ENCODE data around the gene KY. TPM values are rescaled to one million over a fixed set of nuclear protein-coding genes. Genes with fewer than 3 reads are reported as not detected.

KY gene
- polyA plus RNA-seq, 1 donor from 2014 or later: 1.7 TPM

- Histone ChIP-seq H3K27ac (ENCODE audit: low read length) (no peak overlapping the region), H3K9me3 (ENCODE audit: low read length) (no peaks in the 10 kb centered on the region), H3K79me2 (replicated peaks; ENCODE audit: insufficient read depth, low read length) (no peaks in the 10 kb centered on the region), H3K9ac (ENCODE audit: low read length) (no peak overlapping the region), H3K4me2 (ENCODE audit: low read length) (no peak overlapping the region), H3F3A (ENCODE audit: insufficient read depth, low read length, poor library complexity, severe bottlenecking) (no peaks in the 10 kb centered on the region), H3K36me3 (ENCODE audit: insufficient read depth, low read length) (no peaks in the 10 kb centered on the region), H4K20me1 (ENCODE audit: insufficient read depth) (no peaks in the 10 kb centered on the region), H3K4me3 (ENCODE audit: low read length) (no peak overlapping the region), H2AFZ (ENCODE audit: low read depth, low read length) (no peak overlapping the region), H3K9me2 (ENCODE audit: insufficient read depth, low read length) (no peaks in the 10 kb centered on the region), H3K27me3 (ENCODE audit: insufficient read depth, low read depth, low read length) (no peaks in the 10 kb centered on the region)
- no peak for TF ChIP-seq SMC3 (conservative IDR thresholded peaks at IDR 0.05; ENCODE audit: poor library complexity)
These were observed 26.6 kb upstream of the KY start for GRCh38 chr3:134677196-134677986.

GRCh38 chr3:134675726-134676256 is 25.0 kb upstream of the KY start:
- no peaks in the 10 kb centered on the region for H3K9me3 ChIP-seq (ENCODE audit: low read length)
- no peak overlapping the region for H3K27ac ChIP-seq (ENCODE audit: low read length)
- no peak overlapping the region for H2AFZ ChIP-seq (ENCODE audit: low read depth, low read length)
- H3K4me3 ChIP-seq (ENCODE audit: low read length): no peak overlapping the region
- no peaks in the 10 kb centered on the region for H3K79me2 ChIP-seq (replicated peaks; ENCODE audit: insufficient read depth, low read length)
- no peaks in the 10 kb centered on the region for H4K20me1 ChIP-seq (ENCODE audit: insufficient read depth)
- no peak for TF ChIP-seq CTCF (IDR thresholded peaks at IDR 0.05; ENCODE audit: poor library complexity, severe bottlenecking)
- no peak for TF ChIP-seq EP300 (conservative IDR thresholded peaks at IDR 0.05; ENCODE audit: poor library complexity, severe bottlenecking)
- no peak for TF ChIP-seq SMC3 (conservative IDR thresholded peaks at IDR 0.05; ENCODE audit: poor library complexity)
- no peak for TF ChIP-seq POLR2AphosphoS5 (IDR thresholded peaks at IDR 0.05)
- no peak for TF ChIP-seq EZH2 (IDR thresholded peaks at IDR 0.05; ENCODE audit: borderline replicate concordance, insufficient read depth, low read length, poor library complexity, severe bottlenecking)
- no peak for TF ChIP-seq TAF1 (IDR thresholded peaks at IDR 0.05; ENCODE audit: low read depth)
- TF ChIP-seq MXI1 (conservative IDR thresholded peaks at IDR 0.05; ENCODE audit: poor library complexity, severe bottlenecking): no peak
- TF ChIP-seq RAD21 (conservative IDR thresholded peaks at IDR 0.05): no peak
- TF ChIP-seq REST (IDR thresholded peaks at IDR 0.05; ENCODE audit: borderline replicate concordance): no peak
- no peaks in the 10 kb centered on the region for H3F3A ChIP-seq (ENCODE audit: insufficient read depth, low read length, poor library complexity, severe bottlenecking)
- H3K27me3 ChIP-seq (ENCODE audit: insufficient read depth, low read depth, low read length): no peaks in the 10 kb centered on the region
- H3K9ac ChIP-seq (ENCODE audit: low read length): no peak overlapping the region
- H3K36me3 ChIP-seq (ENCODE audit: insufficient read depth, low read length): no peaks in the 10 kb centered on the region
- no peaks in the 10 kb centered on the region for H3K9me2 ChIP-seq (ENCODE audit: insufficient read depth, low read length)
- H3K4me2 ChIP-seq (ENCODE audit: low read length): no peak overlapping the region
